Right ventricle myocardium inferior (tissue), 1 donor: Measurements from ENCODE around the gene GCFC2. TPM values are rescaled to one million over a fixed set of nuclear protein-coding genes. Genes with fewer than 3 reads are reported as not detected.
"Not testable (repeated sequence)": the region's sequence is repeated elsewhere in the genome, so short reads cannot be mapped to it uniquely, and the experiment has no call there.

Experiments
- ATAC-seq: fragments of 200-7000 bp; cut with Tn5 transposase; one replicate; pipeline ENCODE4 v1.9.1; 2020; ENCODE audit warnings: mild to moderate bottlenecking, moderate library complexity
- DNase-seq: peaks from one replicate; pipeline ENCODE4 v3.0.0; 2021; ENCODE audit errors: missing footprints
- intact Hi-C: fragments of 100-400 bp; cut with DNase I; formaldehyde crosslinking; loops from one replicate; pipeline ENCODE4 v1.11.0; 2022
- total RNA-seq: library from RNA; stranded (reverse); fragmentation: NEBNext Ultra II Directional; extraction: Animal tissue kit (Norgen Biotek cat#: 25700); gene quantifications from one replicate; pipeline ENCODE4 v1.2.1, GENCODE V29; 2021
- donor health status: DM: no; HTN: yes; CAD: no; lungs with severe emphysema.

GCFC2 gene
- total RNA-seq, 1 donor from 2014 or later = 10.5 TPM

- no peak for DNase-seq
- intact Hi-C loops = no loop called here
- ATAC-seq = no peak
Measured at GRCh38 chr2:75698918-75699317, 11.8 kb downstream of the GCFC2 start.

- no peak for ATAC-seq
- intact Hi-C loops = no loop called here
- no peak for DNase-seq
Measured at GRCh38 chr2:75688196-75688595, 22.5 kb downstream of the GCFC2 start.

- DNase-seq, ATAC-seq, intact Hi-C loops: not testable (repeated sequence)
Measured at GRCh38 chr2:75683430-75683829, 27.3 kb downstream of the GCFC2 start.

GRCh38 chr2:75680402-75680801 is 30.3 kb downstream of the GCFC2 start:
- intact Hi-C loops = no loop called here
- DNase-seq (no peak), ATAC-seq (no peak)

- intact Hi-C loops = no loop called here
- no peak for ATAC-seq
- no peak for DNase-seq
Measured at GRCh38 chr2:75679556-75679955, 31.2 kb downstream of the GCFC2 start.

GRCh38 chr2:75676464-75676863 is 34.3 kb downstream of the GCFC2 start:
- DNase-seq = no peak
- intact Hi-C loops = loop anchor here (2.0 kb wide), 1 partner anchor 36 kb away; no protein-coding TSS in a partner anchor
- ATAC-seq = no peak

- no peak for DNase-seq
- intact Hi-C loops = loop anchor here (2.0 kb wide), 1 partner anchor 35 kb away; no protein-coding TSS in a partner anchor
- no peak for ATAC-seq
Measured at GRCh38 chr2:75675908-75676307, 34.8 kb downstream of the GCFC2 start.

GRCh38 chr2:75675423-75675822 is 35.3 kb downstream of the GCFC2 start:
- intact Hi-C loops, DNase-seq: not testable (repeated sequence)
- peak; percentile 28 for ATAC-seq

GRCh38 chr2:75667884-75668283 is 42.8 kb downstream of the GCFC2 start:
- ATAC-seq (no peak), DNase-seq (no peak)
- intact Hi-C loops = no loop called here

- intact Hi-C loops = no loop called here
- ATAC-seq (no peak), DNase-seq (no peak)
Measured at GRCh38 chr2:75666911-75667310, 43.8 kb downstream of the GCFC2 start.

GRCh38 chr2:75657798-75658197 is 52.9 kb downstream of the GCFC2 start:
- ATAC-seq (no peak), DNase-seq (no peak)
- intact Hi-C loops = no loop called here

- intact Hi-C loops = no loop called here
- ATAC-seq (no peak), DNase-seq (no peak)
Measured at GRCh38 chr2:75656563-75656962, 54.2 kb downstream of the GCFC2 start.

- DNase-seq (no peak), ATAC-seq (no peak)
- intact Hi-C loops = no loop called here
Measured at GRCh38 chr2:75655861-75656260, 54.9 kb downstream of the GCFC2 start.

GRCh38 chr2:75654012-75654411 is 56.7 kb downstream of the GCFC2 start:
- DNase-seq (no peak), ATAC-seq (no peak)
- intact Hi-C loops = no loop called here

- intact Hi-C loops = loop anchor here (5.0 kb wide), 1 partner anchor 60 kb away; no protein-coding TSS in a partner anchor
- ATAC-seq (no peak), DNase-seq (no peak)
Measured at GRCh38 chr2:75647771-75648170, 62.9 kb downstream of the GCFC2 start.

- ATAC-seq (peak; percentile 98), DNase-seq (peak; percentile 89)
- intact Hi-C loops = loop anchor here (5.0 kb wide), 1 partner anchor 60 kb away; no protein-coding TSS in a partner anchor
Measured at GRCh38 chr2:75646583-75647425, 63.9 kb downstream of the GCFC2 start, which contains the start of gene MRPL19. MRPL19 (plus strand) TSS chr2:75646783; CDS start chr2:75646808, 25 bp downstream.

GRCh38 chr2:75646090-75646582 is 64.6 kb downstream of the GCFC2 start:
- intact Hi-C loops = loop anchor here (5.0 kb wide), 1 partner anchor 61 kb away; no protein-coding TSS in a partner anchor
- ATAC-seq (peak; percentile 12), DNase-seq (no peak)

GRCh38 chr2:75645643-75646042 is 65.1 kb downstream of the GCFC2 start:
- intact Hi-C loops = loop anchor here (5.0 kb wide), 1 partner anchor 62 kb away; no protein-coding TSS in a partner anchor
- ATAC-seq = no peak
- DNase-seq = no peak

- DNase-seq = no peak
- ATAC-seq = no peak
- intact Hi-C loops = loop anchor here (2.0 kb wide), 1 partner anchor 27 kb away; no protein-coding TSS in a partner anchor
Measured at GRCh38 chr2:75643980-75644379, 66.7 kb downstream of the GCFC2 start.

GRCh38 chr2:75641587-75641986 is 69.1 kb downstream of the GCFC2 start:
- intact Hi-C loops = loop anchor here (2.0 kb wide), 1 partner anchor 35 kb away; no protein-coding TSS in a partner anchor
- DNase-seq (no peak), ATAC-seq (no peak)
